ENCODE measurements around the gene HNRNPF. TPM values are rescaled to one million over a fixed set of nuclear protein-coding genes. Genes with fewer than 3 reads are reported as not detected.

The HNRNPF gene
- total and polyA plus RNA-seq, 2 donors: 136 to 235 TPM

GRCh38 chr10:43389867-43390266 is 19.1 kb downstream of the HNRNPF start:
- Histone ChIP-seq H3K9me3 (ENCODE audit: control insufficient read depth in 2 of 2, insufficient read depth in 1 of 2, low read length in 1 of 2) (no peaks in the 10 kb centered on the region), H3K4me3 (ENCODE audit: low read length in 2 of 2) (no peak overlapping the region), H3K27ac (ENCODE audit: low read depth in 1 of 2, low read length in 1 of 2) (no peak overlapping the region), H3K4me1 (ENCODE audit: control insufficient read depth in 2 of 2, insufficient read depth in 2 of 2, low read length in 2 of 2) (peaks cover 5 to 19% of the 10 kb centered on the region in 2 donors), H3K36me3 (ENCODE audit: control insufficient read depth in 2 of 2, insufficient read depth in 2 of 2, low read length in 1 of 2) (peaks cover 66 to 96% of the 10 kb centered on the region in 2 donors), H3K27me3 (ENCODE audit: control insufficient read depth in 2 of 2, insufficient read depth in 1 of 2, low read length in 1 of 2) (no peaks in the 10 kb centered on the region)
- WGBS: 96% methylated on average over 3 of the region's 3 CpGs
- no peak for DNase-seq (ENCODE audit: low read depth in 6 of 9, low spot score in 9 of 9)

DNA sequence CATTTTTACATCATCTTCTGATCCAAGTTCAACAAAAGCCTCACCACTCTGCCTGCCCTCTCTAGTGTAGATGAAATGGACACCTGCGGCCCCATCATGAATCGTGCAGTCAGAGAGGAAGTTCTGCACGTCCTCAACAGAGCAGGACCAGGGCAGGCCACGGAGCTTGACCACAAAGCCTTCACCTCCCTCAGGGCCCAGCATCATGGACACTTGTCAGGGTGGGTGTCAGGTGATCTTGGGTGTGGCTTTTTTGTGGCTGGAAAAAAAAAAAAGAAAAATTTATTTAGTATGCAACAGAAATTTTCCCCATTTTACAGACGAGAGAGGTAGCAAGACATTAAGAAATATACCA is 21.3 kb downstream of the HNRNPF start:
- 89% methylated on average over 5 of the region's 5 CpGs for WGBS
- DNase-seq (ENCODE audit: low read depth in 6 of 9, low spot score in 9 of 9): no peak
- Histone ChIP-seq H3K4me1 (ENCODE audit: control insufficient read depth in 2 of 2, insufficient read depth in 2 of 2, low read length in 2 of 2) (peaks cover 0 to 9% of the 10 kb centered on the region in 2 donors), H3K36me3 (ENCODE audit: control insufficient read depth in 2 of 2, insufficient read depth in 2 of 2, low read length in 1 of 2) (peaks cover 60 to 82% of the 10 kb centered on the region in 2 donors), H3K4me3 (ENCODE audit: low read length in 2 of 2) (no peak overlapping the region), H3K27ac (ENCODE audit: low read depth in 1 of 2, low read length in 1 of 2) (no peak overlapping the region), H3K27me3 (ENCODE audit: control insufficient read depth in 2 of 2, insufficient read depth in 1 of 2, low read length in 1 of 2) (no peaks in the 10 kb centered on the region), H3K9me3 (ENCODE audit: control insufficient read depth in 2 of 2, insufficient read depth in 1 of 2, low read length in 1 of 2) (no peaks in the 10 kb centered on the region)

GRCh38 chr10:43386981-43387677 is 21.9 kb downstream of the HNRNPF start:
- H3K4me3 ChIP-seq (ENCODE audit: low read length in 2 of 2): no peak overlapping the region
- H3K36me3 ChIP-seq (ENCODE audit: control insufficient read depth in 2 of 2, insufficient read depth in 2 of 2, low read length in 1 of 2): peaks cover 56 to 77% of the 10 kb centered on the region in 2 donors
- no peaks in the 10 kb centered on the region for H3K9me3 ChIP-seq (ENCODE audit: control insufficient read depth in 2 of 2, insufficient read depth in 1 of 2, low read length in 1 of 2)
- H3K27ac ChIP-seq (ENCODE audit: low read depth in 1 of 2, low read length in 1 of 2): no peak overlapping the region
- H3K27me3 ChIP-seq (ENCODE audit: control insufficient read depth in 2 of 2, insufficient read depth in 1 of 2, low read length in 1 of 2): no peaks in the 10 kb centered on the region
- no peak for DNase-seq (ENCODE audit: low read depth in 6 of 9, low spot score in 9 of 9)
- WGBS: 98% methylated on average over 29 of the region's 29 CpGs
- peaks cover 0 to 9% of the 10 kb centered on the region in 2 donors for H3K4me1 ChIP-seq (ENCODE audit: control insufficient read depth in 2 of 2, insufficient read depth in 2 of 2, low read length in 2 of 2)

- Histone ChIP-seq H3K4me3 (ENCODE audit: low read length in 2 of 2) (no peak overlapping the region), H3K27ac (ENCODE audit: low read depth in 1 of 2, low read length in 1 of 2) (no peak overlapping the region), H3K9me3 (ENCODE audit: control insufficient read depth in 2 of 2, insufficient read depth in 1 of 2, low read length in 1 of 2) (no peaks in the 10 kb centered on the region), H3K4me1 (ENCODE audit: control insufficient read depth in 2 of 2, insufficient read depth in 2 of 2, low read length in 2 of 2) (peaks cover 0 to 8% of the 10 kb centered on the region in 2 donors), H3K27me3 (ENCODE audit: control insufficient read depth in 2 of 2, insufficient read depth in 1 of 2, low read length in 1 of 2) (no peaks in the 10 kb centered on the region), H3K36me3 (ENCODE audit: control insufficient read depth in 2 of 2, insufficient read depth in 2 of 2, low read length in 1 of 2) (peaks cover 50 to 73% of the 10 kb centered on the region in 2 donors)
- 98% methylated on average over 4 of the region's 4 CpGs for WGBS
- DNase-seq (ENCODE audit: low read depth in 6 of 9, low spot score in 9 of 9): no peak
Observed at GRCh38 chr10:43386549-43386948, 22.4 kb downstream of the HNRNPF start.

DNA sequence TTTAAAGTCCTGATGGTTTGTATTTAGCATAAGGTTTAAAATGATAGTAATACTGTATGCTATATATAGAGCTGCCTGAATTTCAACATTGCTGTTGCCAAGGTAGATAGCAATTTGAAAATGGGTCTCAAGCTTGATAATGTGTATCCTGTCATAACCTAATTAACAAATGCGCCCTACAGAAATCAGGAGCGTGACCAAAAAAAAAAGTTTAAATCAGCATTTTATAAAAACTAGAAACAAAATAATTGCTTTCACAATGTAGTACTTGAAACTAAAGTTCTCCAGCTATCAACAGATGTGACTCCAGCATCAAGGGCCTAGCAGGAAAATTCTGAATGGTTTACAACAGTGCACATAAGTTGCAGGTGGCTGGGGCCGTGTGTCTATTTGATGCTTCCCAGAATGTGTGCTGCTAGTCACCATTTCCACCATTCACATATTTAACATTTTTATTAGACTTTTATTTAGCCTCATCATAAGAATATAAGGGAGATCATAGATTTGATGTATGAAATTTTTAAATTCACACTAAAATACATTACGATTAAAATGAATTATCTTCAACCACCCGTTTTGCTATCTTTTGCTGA is 23.5 kb downstream of the HNRNPF start:
- H3K36me3 ChIP-seq (ENCODE audit: control insufficient read depth in 2 of 2, insufficient read depth in 2 of 2, low read length in 1 of 2): peaks cover 39 to 64% of the 10 kb centered on the region in 2 donors
- no peaks in the 10 kb centered on the region for H3K9me3 ChIP-seq (ENCODE audit: control insufficient read depth in 2 of 2, insufficient read depth in 1 of 2, low read length in 1 of 2)
- peaks cover 0 to 3% of the 10 kb centered on the region in 2 donors for H3K4me1 ChIP-seq (ENCODE audit: control insufficient read depth in 2 of 2, insufficient read depth in 2 of 2, low read length in 2 of 2)
- no peak overlapping the region for H3K4me3 ChIP-seq (ENCODE audit: low read length in 2 of 2)
- 95% methylated on average over 5 of the region's 5 CpGs for WGBS
- no peaks in the 10 kb centered on the region for H3K27me3 ChIP-seq (ENCODE audit: control insufficient read depth in 2 of 2, insufficient read depth in 1 of 2, low read length in 1 of 2)
- DNase-seq (ENCODE audit: low read depth in 6 of 9, low spot score in 9 of 9): no peak
- no peak overlapping the region for H3K27ac ChIP-seq (ENCODE audit: low read depth in 1 of 2, low read length in 1 of 2)

DNA sequence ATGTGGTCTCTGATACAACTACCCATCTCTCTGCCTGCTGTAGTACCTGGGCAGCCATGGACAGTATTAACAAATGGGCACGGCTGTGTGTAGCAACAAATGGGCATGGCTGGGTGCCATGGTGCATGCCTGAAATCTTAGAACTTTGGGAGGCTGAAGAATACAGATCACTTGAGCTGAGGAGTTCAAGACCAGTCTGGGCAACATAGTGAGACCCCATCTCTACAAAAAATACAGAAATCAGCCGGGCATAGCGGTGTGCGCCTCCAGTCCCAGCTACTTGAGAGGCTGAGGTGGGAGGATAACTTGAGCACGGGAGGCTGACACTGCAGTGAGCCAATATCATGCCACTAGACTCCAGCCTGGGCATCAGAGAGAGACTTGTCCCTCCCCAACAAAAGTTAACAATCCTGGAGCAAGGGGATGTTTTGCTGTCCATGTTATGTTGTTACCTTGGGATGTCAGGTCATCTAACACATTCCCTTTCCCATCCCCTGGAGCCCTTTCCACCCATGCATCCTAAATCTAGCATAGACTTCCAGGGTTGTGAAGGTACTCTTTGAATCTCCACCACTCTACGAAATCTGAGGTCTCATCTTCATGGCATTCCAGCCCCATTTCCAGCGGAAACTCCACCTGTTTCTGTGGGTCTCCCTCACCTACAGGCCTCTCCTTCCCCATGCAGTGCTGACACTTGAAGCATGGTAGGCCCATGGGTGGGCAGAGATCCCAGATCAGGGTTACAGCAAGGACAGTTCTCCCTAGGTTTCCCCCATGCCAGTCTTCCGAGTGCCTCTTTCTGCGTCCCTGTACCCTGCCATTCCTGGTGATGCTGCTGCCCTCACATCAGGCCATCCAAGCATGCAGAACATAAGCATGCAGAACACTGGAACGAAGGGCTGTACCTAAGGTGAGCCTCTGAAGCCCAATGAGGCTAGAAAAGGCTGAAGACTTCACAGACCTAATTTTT is 24.4 kb downstream of the HNRNPF start:
- H3K4me1 ChIP-seq (ENCODE audit: control insufficient read depth in 2 of 2, insufficient read depth in 2 of 2, low read length in 2 of 2): peaks cover 0 to 3% of the 10 kb centered on the region in 2 donors
- no peaks in the 10 kb centered on the region for H3K27me3 ChIP-seq (ENCODE audit: control insufficient read depth in 2 of 2, insufficient read depth in 1 of 2, low read length in 1 of 2)
- H3K9me3 ChIP-seq (ENCODE audit: control insufficient read depth in 2 of 2, insufficient read depth in 1 of 2, low read length in 1 of 2): no peaks in the 10 kb centered on the region
- no peak for DNase-seq (ENCODE audit: low read depth in 6 of 9, low spot score in 9 of 9)
- H3K36me3 ChIP-seq (ENCODE audit: control insufficient read depth in 2 of 2, insufficient read depth in 2 of 2, low read length in 1 of 2): peaks cover 32 to 54% of the 10 kb centered on the region in 2 donors
- 98% methylated on average over 10 of the region's 10 CpGs for WGBS
- no peak overlapping the region for H3K27ac ChIP-seq (ENCODE audit: low read depth in 1 of 2, low read length in 1 of 2)
- no peak overlapping the region for H3K4me3 ChIP-seq (ENCODE audit: low read length in 2 of 2)

DNA sequence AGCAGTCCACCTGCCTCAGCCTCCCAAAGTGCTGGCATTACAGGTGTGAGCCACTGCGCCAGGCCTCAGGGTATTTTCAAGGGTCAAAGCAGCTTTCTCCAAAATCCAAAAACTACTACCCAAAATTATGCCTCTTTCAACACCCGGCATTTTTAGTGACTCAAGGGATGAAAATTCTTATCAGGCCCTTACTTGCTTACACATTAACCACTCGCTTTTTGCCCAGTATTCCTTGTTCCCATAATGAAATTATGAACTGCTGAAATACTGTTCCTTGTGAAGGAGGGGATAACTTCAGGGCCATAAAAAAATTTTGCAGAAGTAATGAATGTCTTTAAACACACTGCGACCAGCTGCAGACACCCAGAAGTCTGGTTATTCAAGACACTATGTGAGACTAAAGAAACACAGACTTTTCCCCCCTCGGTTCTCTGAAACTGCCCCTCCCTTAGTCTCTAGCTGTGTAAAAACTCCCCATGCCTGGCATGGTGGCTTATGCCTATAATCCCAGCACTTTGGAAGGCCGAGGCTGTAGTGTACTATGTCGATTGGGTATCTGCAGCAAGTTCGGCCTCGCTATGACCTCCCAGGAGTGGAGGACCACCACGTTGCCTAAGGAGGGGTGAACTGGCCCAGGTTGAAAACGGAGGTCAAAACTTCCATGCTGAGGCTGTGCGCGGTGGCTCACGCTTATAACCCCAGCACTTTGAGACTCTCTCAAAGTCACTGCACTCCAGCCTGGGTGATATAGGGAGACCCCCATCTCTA is 25.6 kb downstream of the HNRNPF start:
- DNase-seq (ENCODE audit: low read depth in 6 of 9, low spot score in 9 of 9): no peak
- Histone ChIP-seq H3K36me3 (ENCODE audit: control insufficient read depth in 2 of 2, insufficient read depth in 2 of 2, low read length in 1 of 2) (peaks cover 24 to 43% of the 10 kb centered on the region in 2 donors), H3K27ac (ENCODE audit: low read depth in 1 of 2, low read length in 1 of 2) (no peak overlapping the region), H3K9me3 (ENCODE audit: control insufficient read depth in 2 of 2, insufficient read depth in 1 of 2, low read length in 1 of 2) (no peaks in the 10 kb centered on the region), H3K27me3 (ENCODE audit: control insufficient read depth in 2 of 2, insufficient read depth in 1 of 2, low read length in 1 of 2) (no peaks in the 10 kb centered on the region), H3K4me3 (ENCODE audit: low read length in 2 of 2) (no peak overlapping the region), H3K4me1 (ENCODE audit: control insufficient read depth in 2 of 2, insufficient read depth in 2 of 2, low read length in 2 of 2) (peaks cover 0 to 3% of the 10 kb centered on the region in 2 donors)
- 92% methylated on average over 14 of the region's 14 CpGs for WGBS

- Histone ChIP-seq H3K36me3 (ENCODE audit: control insufficient read depth in 2 of 2, insufficient read depth in 2 of 2, low read length in 1 of 2) (peaks cover 9 to 16% of the 10 kb centered on the region in 2 donors), H3K4me1 (ENCODE audit: control insufficient read depth in 2 of 2, insufficient read depth in 2 of 2, low read length in 2 of 2) (no peaks in the 10 kb centered on the region), H3K27me3 (ENCODE audit: control insufficient read depth in 2 of 2, insufficient read depth in 1 of 2, low read length in 1 of 2) (no peaks in the 10 kb centered on the region), H3K9me3 (ENCODE audit: control insufficient read depth in 2 of 2, insufficient read depth in 1 of 2, low read length in 1 of 2) (no peaks in the 10 kb centered on the region), H3K27ac (ENCODE audit: low read depth in 1 of 2, low read length in 1 of 2) (no peak overlapping the region), H3K4me3 (ENCODE audit: low read length in 2 of 2) (no peak overlapping the region)
- 96% methylated on average over 5 of the region's 5 CpGs for WGBS
- no peak for DNase-seq (ENCODE audit: low read depth in 6 of 9, low spot score in 9 of 9)
Observed at GRCh38 chr10:43380610-43381222, 28.3 kb downstream of the HNRNPF start.
